SK-N-SH treated with all-trans-retinoic acid at 6 μM for 48 hours (cell line): ENCODE results near the gene PPFIA4.

Experiments
- ATAC-seq: fragments of 200-7000 bp; cut with Tn5 transposase; 3 replicates; pipeline ENCODE4 v1.9.1; 2020; ENCODE audit warnings: mild to moderate bottlenecking, moderate library complexity
- BACH2 ChIP-seq: fragments of 250-450 bp; sonication (Bioruptor Pico); IDR thresholded peaks from 2 replicates; pipeline ENCODE4 v1.9.0; 2021; ENCODE audit warnings: mild to moderate bottlenecking, borderline replicate concordance
- CSDC2 ChIP-seq: fragments of 250-450 bp; sonication (Bioruptor Pico); IDR thresholded peaks from 2 replicates; pipeline ENCODE4 v1.5.0; 2020; ENCODE audit warnings: mild to moderate bottlenecking, moderate library complexity
- CSRNP3 ChIP-seq: fragments of 250-450 bp; sonication (Bioruptor Pico); IDR thresholded peaks from 2 replicates; pipeline ENCODE4 v1.5.1; 2021; ENCODE audit warnings: mild to moderate bottlenecking, moderate library complexity
- ESRRG ChIP-seq: fragments of 250-450 bp; sonication (Bioruptor Pico); IDR thresholded peaks from 2 replicates; pipeline ENCODE4 v1.6.1; 2021; ENCODE audit warnings: mild to moderate bottlenecking
- GLIS3 ChIP-seq: fragments of 250-450 bp; sonication (Bioruptor Pico); IDR thresholded peaks from 2 replicates; pipeline ENCODE4 v1.5.0; 2020; ENCODE audit warnings: mild to moderate bottlenecking, moderate library complexity
- OSR1 ChIP-seq: fragments of 250-450 bp; sonication (Bioruptor Pico); IDR thresholded peaks from 2 replicates; pipeline ENCODE4 v1.8.0; 2022; ENCODE audit warnings: moderate library complexity, mild to moderate bottlenecking, inconsistent platforms
- PATZ1 ChIP-seq: fragments of 250-450 bp; sonication (Bioruptor Pico); IDR thresholded peaks from 2 replicates; pipeline ENCODE4 v1.8.0; 2020; ENCODE audit warnings: mild to moderate bottlenecking, moderate library complexity, borderline replicate concordance
- POU6F1 ChIP-seq: fragments of 250-450 bp; sonication (Bioruptor Pico); IDR thresholded peaks from 2 replicates; pipeline ENCODE4 v1.8.0; 2021; ENCODE audit warnings: low read depth, mild to moderate bottlenecking, moderate library complexity, borderline replicate concordance
- RARB ChIP-seq: fragments of 250-450 bp; sonication (Bioruptor Pico); IDR thresholded peaks from 2 replicates; pipeline ENCODE4 v1.8.0; 2021; ENCODE audit warnings: mild to moderate bottlenecking, moderate library complexity
- SNAI2 ChIP-seq: fragments of 250-450 bp; sonication (Bioruptor Pico); IDR thresholded peaks from 2 replicates; pipeline ENCODE4 v1.5.0; 2020; ENCODE audit warnings: mild to moderate bottlenecking, moderate library complexity
- TOX ChIP-seq: fragments of 250-450 bp; sonication (Bioruptor Pico); IDR thresholded peaks from 2 replicates; pipeline ENCODE4 v1.8.0; 2021; ENCODE audit warnings: mild to moderate bottlenecking, moderate library complexity, borderline replicate concordance
- TSHZ2 ChIP-seq: fragments of 250-450 bp; sonication (Bioruptor Pico); IDR thresholded peaks from 2 replicates; pipeline ENCODE4 v1.5.0; 2020; ENCODE audit warnings: mild to moderate bottlenecking, moderate library complexity
- ZC3H10 ChIP-seq: fragments of 250-450 bp; sonication (Bioruptor Pico); IDR thresholded peaks from 2 replicates; pipeline ENCODE4 v1.5.1; 2021; ENCODE audit warnings: mild to moderate bottlenecking, moderate library complexity
- ZFP3 ChIP-seq: fragments of 250-450 bp; sonication (Bioruptor Pico); IDR thresholded peaks from 2 replicates; pipeline ENCODE4 v1.5.0; 2020; ENCODE audit warnings: mild to moderate bottlenecking, moderate library complexity
- ZFP30 ChIP-seq: fragments of 450-650 bp; formaldehyde crosslinking; IDR thresholded peaks from 2 replicates; pipeline ENCODE4 v1.5.0; 2022; ENCODE audit warnings: mild to moderate bottlenecking, moderate library complexity
- ZNF565 ChIP-seq: fragments of 450-650 bp; formaldehyde crosslinking; conservative IDR thresholded peaks from 2 replicates; pipeline ENCODE4 v1.5.0; 2020; ENCODE audit warnings: low read depth, mild to moderate bottlenecking, moderate library complexity
- ZNF70 ChIP-seq: fragments of 450-650 bp; formaldehyde crosslinking; IDR thresholded peaks from 2 replicates; pipeline ENCODE4 v1.5.0; 2020; ENCODE audit warnings: mild to moderate bottlenecking, moderate library complexity
- ZNF8 ChIP-seq: fragments of 450-650 bp; formaldehyde crosslinking; IDR thresholded peaks from 2 replicates; pipeline ENCODE4 v1.5.0; 2020; ENCODE audit warnings: mild to moderate bottlenecking, moderate library complexity
- TF ChIP-seq, protein P1 (sequence below): fragments of 250-450 bp; sonication (Bioruptor Pico); IDR thresholded peaks from 2 replicates; pipeline ENCODE4 v1.5.1; 2020; ENCODE audit warnings: low read depth, mild to moderate bottlenecking, moderate library complexity

Gene PPFIA4

GRCh38 chr1:203082571-203083462 lies 56.5 kb downstream of the PPFIA4 start:
- TF ChIP-seq ZFP3 (CRISPR knock-in tag) (no peak), GLIS3 (CRISPR knock-in tag) (no peak), ZNF70 (CRISPR knock-in tag) (no peak), RARB (no peak)
- TF ChIP-seq, protein P1, sequence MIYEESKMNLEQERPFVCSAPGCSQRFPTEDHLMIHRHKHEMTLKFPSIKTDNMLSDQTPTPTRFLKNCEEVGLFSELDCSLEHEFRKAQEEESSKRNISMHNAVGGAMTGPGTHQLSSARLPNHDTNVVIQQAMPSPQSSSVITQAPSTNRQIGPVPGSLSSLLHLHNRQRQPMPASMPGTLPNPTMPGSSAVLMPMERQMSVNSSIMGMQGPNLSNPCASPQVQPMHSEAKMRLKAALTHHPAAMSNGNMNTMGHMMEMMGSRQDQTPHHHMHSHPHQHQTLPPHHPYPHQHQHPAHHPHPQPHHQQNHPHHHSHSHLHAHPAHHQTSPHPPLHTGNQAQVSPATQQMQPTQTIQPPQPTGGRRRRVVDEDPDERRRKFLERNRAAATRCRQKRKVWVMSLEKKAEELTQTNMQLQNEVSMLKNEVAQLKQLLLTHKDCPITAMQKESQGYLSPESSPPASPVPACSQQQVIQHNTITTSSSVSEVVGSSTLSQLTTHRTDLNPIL, result no peak
- no peak for ATAC-seq

DNA sequence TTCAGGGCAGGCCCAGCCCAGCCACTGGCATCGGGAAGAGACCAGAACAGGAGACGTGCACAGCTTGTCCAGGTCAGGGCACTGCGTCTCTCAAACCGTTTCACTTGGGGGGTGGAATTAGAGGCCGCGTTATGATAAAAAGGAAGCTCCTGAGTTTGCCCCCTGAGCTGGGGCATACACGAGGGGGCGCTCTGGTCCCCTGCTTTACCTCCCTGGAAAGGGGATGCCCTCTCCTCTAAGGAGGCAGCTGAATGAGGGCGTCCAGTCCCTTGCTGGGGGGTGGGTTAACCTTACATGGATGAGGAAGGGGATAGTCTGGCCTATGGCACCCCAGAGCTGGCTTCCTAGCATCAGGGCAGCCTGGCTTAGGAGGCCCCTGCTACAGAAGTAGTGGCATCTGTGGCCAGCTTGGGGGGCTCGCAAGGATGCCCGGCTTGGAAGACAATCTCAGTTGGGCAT lies 57.2 kb downstream of the PPFIA4 start:
- TF ChIP-seq PATZ1 (CRISPR knock-in tag), result no peak
- no peak for TF ChIP-seq ESRRG (CRISPR knock-in tag)
- no peak for TF ChIP-seq OSR1 (CRISPR knock-in tag)
- no peak for TF ChIP-seq RARB
- no peak for TF ChIP-seq TSHZ2 (CRISPR knock-in tag)
- no peak for TF ChIP-seq ZNF8
- TF ChIP-seq ZFP30, result no peak
- no peak for TF ChIP-seq ZNF565 (CRISPR knock-in tag)
- TF ChIP-seq SNAI2 (CRISPR knock-in tag), result no peak
- no peak for TF ChIP-seq GLIS3 (CRISPR knock-in tag)
- TF ChIP-seq, protein P1, result no peak
- TF ChIP-seq CSRNP3 (CRISPR knock-in tag), result no peak
- TF ChIP-seq ZC3H10, result no peak
- no peak for TF ChIP-seq TOX (CRISPR knock-in tag)
- no peak for TF ChIP-seq CSDC2 (CRISPR knock-in tag)
- TF ChIP-seq BACH2 (CRISPR knock-in tag), result no peak
- no peak for TF ChIP-seq POU6F1 (CRISPR knock-in tag)
- no peak for ATAC-seq
